ENCODE results near the gene ZNF652. TPM values are rescaled to one million over a fixed set of nuclear protein-coding genes. Genes with fewer than 3 reads are reported as not detected.
"Not testable (repeated sequence)": the region's sequence is repeated elsewhere in the genome, so short reads cannot be mapped to it uniquely, and the experiment has no call there.

Gene ZNF652
- polyA plus RNA-seq, 3 donors = 24.1 to 32.7 (median 29.8) TPM

DNA sequence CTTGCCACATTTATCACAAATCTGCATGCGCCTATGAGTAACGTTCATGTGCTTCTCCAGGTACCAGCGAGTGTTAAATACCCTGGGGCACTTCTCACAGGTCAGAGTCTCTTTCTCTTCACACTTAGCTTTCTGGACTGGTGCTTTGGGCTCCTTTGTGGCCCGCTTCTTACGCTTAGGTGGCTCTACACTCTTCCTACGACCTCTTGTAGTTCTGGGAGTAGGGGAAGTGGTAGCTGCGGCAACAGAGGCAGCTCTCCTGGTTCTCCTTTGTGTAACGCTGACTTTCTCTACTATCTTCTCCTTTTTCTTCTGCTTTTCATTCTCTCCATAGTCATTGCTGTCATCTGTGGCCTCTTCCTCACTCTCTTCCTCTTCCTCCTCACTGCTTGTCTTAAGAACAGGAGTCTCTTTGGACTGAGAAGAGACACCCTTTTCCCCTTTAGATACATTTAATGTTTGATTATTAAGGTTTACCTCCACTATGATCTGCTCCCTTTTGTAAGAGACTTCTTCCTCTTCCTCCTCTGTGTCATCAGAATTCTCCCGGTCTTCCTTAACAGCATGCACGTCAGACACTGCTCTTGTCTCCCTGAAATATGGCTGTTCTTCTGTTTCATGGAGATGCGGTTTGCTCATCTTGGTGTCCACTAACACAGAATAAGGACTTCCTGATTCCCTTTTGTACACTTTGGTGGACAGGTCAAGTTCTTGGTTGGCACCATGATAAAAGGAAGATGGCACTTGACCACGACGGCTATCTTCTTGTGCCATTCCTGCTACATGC is 45.0 kb downstream of the ZNF652 start:
- no peak for DNase-seq

DNA sequence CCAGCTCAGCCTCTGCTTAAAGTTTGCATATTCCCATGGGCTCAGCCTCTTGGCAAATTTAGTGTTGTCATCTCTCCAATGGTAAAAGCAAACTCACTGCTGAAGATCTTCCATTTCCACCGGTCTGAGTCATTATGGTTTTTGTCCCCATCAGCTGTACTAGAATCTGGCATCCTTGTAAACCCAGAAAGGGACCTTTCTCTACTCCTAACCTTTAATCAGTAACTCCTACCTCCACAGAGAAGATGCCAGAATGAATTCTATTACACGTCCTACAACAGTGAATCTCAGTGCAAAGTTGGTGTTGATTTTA is 45.8 kb downstream of the ZNF652 start:
- no peak for DNase-seq

DNA sequence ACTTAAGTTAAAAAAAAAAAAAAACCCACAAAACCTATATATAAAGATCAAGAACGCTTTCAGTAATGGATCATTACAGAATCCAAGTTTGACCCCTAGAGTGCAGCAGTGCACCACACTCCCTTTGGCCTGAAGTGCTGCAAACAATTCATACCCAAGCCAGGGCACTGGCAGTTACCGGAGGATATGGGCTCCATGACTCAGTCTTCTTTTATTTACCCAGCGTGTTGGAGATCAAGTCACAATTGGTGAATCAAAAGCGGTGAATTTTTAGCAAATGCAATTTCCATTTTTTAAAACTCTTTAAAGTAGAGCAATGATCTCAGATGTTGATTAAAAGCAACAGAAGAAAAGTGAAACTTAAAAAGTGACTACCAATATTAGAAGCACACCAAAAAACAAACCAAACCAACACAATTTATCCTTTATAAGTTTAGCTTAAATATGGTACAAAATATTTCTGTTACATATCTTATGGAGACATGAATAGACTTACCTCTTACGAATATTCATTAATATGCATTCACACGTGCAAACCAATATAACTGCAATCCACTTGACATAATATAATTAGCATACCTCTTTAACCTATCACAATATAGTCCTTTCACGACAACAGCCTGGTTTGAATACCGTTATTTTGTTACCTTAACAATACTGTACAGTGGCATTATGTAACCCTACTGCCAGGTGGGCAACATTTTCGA is 46.3 kb downstream of the ZNF652 start:
- DNase-seq = peak; percentile 60

DNA sequence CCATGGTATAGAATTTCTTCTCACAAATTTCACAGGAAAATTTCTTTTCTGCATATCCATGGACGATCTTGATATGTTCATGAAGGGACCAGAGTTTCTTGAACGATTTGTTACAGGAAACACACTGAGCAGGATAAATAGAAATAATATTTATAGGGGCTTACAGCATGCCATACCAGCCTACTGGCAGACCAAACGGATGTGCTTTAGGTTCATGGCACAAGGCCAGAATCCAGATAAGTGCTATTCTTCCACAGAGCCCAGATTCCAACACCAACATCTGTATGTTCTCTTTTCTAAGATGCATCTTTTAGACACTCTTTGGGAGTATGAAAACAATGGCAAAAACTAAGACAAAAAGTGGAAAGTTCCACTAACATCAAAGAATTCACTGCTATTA is 49.3 kb downstream of the ZNF652 start:
- no peak for DNase-seq

DNA sequence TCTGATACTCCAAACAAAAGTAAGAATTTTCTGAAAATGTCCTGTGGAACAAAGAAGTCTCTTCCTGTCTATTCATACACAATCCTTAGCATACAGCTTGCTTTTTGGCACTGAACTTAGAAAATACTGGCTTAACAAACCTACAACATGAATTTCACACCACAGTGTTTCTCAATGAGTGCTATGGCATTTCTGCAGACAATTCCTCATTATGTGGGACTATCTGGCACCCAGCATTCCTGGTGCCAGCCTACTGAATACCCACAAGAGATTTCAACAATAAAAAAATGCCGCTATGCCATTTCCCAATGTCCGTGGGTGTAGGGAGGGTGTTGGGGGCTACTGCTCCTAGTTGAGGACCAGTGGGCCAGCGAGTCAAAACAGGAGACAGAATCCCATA is 62.1 kb downstream of the ZNF652 start:
- DNase-seq = no peak

DNA sequence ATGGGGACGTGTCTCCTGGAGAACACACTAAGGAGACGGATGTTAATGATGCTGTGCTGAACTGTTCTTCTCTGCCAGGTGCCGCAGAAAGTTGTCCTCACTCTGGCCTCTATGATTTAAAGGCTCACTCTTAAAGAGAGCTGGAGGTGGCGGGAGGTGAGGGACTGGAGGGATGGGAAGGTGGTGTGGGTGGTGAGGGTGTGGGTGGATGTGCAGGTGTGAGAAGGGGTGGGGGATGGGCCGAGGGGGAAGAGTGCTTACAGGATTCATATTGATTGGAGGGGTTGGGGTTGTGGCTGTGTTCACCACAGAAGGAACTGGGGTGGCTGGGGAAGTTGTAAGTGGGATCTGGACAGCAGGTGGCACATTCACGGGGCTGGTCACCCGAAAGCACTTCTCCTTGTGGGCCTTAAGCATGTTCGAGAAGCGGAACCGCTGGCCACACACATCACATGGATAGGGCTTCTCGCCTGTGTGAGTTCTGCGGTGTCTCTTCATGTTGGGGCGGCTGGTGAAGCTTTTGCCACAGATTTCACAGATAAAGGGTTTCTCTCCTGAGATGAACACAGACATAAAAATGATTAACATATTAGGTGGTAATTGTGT is 63.6 kb downstream of the ZNF652 start:
- no peak for DNase-seq

DNA sequence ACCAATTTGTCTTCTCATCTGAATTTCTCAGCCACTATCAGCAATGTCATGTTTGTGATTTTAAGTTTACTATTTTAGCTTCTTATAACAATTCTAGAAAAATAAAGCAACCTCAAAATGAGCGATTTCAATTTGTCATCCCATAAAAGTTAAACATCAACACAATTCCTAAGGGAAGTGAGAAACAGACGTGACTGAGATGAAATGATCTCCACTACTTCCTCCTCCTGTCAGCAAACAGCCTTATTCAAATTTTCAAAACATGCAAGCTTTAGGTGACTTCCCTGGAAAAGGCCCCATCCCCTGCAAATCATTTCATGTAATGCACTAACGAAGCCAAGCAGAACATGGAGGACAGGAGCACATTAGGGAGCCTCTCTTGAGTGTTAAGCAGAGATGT is 64.9 kb downstream of the ZNF652 start:
- no peak for DNase-seq

DNA sequence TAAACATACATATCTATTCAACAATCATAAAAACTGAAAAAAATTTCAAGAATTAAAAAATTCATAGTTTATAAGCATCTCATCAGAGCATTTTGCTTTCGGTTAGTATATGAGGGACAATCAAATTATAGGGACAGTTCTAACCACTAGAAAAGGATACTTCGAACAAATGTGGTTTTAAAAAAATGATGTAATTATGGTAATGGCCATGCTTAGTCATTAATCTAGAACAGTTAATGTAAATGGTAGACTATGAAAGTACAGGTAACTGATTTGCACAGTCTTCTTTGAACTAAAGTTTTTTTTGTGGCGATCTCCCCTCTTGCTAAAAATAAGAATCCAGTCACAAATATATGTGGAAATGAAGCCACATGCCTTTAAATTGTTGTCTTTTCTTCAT is 67.9 kb downstream of the ZNF652 start:
- no peak for DNase-seq

DNA sequence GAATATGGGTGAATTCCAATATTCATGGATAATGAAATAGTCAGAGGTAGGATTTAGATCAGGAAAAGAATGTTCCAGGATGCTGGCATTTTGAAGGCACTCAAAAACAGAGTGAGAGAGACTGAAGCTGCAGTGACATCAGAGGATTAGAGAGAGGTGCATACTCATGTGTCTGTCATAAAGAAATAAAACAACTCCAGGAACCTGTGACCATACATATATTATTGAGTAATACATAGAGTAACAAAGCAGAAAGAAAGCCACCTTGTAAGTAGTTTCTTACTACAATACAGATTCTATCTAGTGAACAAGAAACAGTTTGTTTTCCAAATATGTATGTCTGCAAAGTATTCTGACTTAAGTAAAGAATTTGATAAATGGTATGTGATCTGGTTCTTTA is 69.1 kb downstream of the ZNF652 start:
- DNase-seq = no peak

DNA sequence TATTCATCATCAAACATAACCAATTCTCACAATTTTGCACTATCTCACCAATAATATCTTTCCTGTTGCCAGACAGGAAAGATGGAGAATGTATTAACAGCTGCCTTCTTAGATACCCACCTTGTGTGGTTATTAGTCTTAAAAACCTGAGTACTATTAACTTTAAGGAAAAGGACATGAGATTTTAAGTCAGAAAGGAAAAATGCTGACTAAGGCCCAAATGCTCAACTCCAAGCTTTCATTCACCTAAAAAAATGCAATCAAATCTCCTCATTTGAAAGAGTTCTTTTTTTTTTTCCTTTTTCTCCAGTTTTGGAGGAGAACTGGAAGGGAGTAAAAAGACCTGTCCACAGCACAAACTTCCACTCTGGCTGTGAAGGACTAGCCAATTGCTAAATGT is 70.1 kb downstream of the ZNF652 start:
- no peak for DNase-seq

DNA sequence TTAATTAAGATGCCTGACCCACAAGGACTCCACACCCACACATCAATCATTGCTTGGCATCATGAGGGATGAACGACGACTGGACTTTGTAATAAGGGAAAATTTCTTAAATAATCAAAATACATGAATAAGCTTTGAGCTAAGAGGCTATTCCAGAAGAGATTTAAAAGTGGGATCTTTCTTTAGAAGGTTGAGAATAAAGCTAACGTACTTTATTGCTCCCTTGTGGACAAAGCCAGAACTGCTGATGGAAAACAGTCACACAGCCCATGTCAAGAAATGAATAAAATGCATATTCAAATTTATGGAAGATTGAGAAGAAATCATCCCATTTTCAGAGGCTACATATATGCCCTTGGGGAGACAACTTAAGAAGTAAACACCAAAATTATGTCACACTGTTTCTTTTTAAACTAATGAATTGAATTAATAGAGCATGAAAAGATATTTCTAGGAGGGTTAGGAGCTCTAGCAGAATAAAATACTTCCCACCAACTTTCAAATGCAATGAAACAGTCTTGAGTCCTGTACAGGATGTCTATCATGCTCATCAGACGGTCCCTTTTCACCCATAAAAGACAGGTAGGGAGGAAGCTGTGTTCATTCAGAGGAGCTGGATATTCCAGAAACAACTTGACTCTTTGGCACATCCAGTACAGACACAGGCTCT is 71.2 kb downstream of the ZNF652 start:
- peak; percentile 35 for DNase-seq

DNA sequence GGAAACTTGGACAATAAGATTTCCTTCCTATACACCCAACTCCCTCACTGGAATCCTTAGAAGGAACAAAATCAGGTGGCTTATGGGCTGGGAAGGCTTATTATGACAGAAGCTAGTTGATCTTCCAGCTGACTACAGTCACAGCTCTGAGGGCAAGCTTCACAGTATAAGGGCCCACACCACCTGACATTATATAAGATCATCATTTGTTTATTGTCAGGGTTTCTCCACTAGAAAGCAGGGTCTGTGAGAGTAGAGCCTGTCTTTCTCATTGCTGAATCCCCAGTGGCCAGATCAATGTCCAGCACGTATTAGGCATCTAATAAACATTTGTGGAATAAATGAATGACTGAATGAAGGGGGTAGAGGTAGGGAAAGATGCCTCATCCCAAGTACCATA is 73.7 kb downstream of the ZNF652 start:
- DNase-seq = no peak

DNA sequence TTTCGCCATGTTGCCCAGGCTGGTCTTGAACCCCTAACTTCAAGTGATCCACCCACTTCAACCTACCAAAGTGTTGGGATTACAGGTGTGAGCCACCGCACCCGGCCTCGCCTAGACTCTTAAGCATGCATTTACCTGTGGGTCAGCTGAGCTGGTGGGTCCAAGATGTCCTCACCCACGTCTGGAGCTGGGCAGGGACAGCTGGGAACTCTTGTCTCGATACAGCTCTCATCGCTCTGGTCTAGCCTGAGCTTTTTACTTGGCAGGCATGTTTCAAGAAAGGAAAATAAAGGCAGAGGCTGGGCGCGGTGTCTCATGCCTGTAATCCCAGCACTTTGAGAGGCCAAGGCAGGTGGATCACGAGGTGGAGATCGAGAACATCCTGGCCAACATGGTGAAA is 74.6 kb downstream of the ZNF652 start:
- DNase-seq = no peak

DNA sequence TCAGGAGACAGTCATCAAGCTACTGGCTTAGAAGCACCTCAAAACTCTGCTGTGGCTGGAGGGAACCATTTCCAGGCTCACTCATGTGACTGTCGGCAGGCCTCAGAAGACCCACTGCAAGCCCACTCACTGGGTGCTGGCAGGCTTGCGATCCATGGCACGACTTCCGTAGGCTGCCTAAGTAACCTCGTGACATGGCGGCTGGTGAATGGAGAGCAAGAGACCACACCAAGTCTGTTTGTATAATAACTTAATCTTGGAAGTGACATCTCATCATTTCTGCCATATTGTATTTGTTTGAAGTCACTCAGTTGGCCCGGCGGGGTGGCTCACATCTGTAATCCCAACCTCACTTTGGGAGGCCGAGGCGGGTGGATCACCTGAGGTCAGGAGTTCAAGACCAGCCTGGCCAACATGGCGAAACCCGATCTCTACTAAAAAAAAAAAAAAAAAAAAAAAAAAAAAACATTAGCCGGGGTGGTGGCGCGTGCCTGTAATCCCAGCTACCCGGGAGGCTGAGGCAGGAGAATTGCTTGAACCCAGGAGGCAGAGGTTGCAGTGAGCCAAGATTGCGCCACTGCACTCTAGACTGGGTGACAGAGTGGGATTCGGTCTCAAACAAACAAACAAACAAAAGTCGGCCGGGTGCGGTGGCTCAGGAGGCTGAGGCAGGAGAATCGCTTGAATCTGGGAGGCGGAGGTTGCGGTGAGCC is 75.6 kb downstream of the ZNF652 start:
- DNase-seq = not testable (repeated sequence)

DNA sequence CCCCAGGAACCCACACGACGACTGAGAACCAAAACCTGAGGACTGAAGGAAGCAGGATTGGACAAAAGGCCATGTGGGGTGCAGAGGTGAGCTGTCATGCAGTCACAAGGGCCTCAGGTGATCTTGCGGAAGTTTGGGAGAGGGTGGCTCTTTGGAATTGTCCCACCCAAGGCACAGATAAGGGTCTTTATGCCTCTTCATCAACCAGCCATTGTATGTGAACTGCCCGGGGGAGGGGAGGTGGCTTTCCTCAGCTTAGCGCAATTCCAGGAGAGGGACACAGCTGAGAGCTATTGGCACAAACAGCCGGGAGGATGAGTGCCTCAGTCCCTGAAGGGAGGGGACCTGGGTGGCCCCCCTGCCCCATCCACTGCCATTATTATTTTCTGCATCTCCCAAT is 76.3 kb downstream of the ZNF652 start:
- DNase-seq = no peak

DNA sequence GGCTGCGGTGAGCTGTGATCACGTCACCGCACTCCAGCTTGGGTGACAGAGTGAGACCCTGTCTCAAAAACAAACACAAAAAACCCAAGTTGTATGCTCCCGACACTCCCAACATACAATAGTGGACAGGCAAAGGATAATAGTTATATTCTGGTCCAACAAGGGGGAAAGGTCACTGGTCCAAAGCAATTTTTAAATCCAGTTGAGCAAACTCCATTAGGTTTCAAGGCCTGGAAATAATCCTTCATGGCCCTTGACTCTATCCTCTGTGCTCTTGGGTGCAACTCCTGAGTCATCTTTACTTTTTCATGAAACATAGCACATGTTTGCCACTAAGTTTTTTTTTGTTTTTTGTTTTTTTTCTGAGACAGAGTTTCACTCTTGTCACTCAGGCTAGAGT is 81.1 kb downstream of the ZNF652 start:
- no peak for DNase-seq

DNA sequence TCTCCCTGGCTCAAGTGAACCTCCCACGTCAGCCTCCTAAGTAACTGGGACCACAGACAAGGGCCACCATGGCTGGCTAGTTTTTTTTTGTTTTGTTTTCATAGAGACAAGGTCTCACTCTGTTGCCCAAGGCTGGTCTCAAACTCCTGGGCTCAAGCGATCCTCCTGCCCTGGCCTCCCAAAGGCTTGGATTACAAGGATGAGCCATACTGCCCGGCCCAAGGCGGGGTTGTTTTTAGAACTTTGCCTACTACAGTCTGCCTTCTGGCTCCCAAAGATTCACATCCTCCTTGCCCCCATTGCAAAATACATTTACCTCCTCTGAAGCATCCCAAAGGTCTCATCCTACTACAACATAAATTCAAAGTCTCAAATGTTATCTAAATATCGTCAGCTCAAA is 82.0 kb downstream of the ZNF652 start:
- DNase-seq = no peak

DNA sequence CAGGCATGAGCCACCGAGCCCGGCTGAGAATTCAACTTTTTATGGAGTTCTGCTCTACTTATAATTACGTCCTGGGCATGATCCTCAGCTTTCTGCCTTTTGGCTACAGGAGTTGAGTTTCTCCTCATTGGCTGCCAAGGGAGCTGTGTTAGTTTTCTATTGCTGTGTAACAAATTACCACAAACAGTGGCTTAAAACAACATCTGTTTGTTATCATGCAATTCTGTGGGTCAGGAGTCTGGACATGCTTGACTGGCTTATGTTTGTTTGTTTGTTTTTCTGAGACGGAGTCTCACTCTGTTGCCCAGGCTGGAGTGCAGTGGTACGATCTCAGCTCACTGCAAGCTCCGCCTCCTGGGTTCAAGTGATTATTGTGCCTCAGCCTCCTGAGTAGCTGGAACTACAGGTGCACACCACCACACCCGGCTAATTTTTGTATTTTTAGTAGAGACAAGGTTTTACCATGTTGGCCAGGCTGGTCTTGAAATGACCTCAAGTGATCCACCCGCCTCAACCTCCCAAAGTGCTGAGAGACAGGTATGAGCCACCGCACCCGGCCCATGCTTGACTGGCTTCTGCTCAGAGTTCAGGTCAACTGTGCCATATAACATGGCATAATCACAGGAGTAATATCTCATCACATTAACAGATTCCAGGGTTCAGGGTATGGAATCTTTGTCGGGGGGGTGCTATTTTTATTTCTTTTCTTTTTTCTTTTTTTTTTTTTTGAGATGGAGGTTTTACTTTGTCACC is 82.6 kb downstream of the ZNF652 start:
- DNase-seq = not testable (repeated sequence)

DNA sequence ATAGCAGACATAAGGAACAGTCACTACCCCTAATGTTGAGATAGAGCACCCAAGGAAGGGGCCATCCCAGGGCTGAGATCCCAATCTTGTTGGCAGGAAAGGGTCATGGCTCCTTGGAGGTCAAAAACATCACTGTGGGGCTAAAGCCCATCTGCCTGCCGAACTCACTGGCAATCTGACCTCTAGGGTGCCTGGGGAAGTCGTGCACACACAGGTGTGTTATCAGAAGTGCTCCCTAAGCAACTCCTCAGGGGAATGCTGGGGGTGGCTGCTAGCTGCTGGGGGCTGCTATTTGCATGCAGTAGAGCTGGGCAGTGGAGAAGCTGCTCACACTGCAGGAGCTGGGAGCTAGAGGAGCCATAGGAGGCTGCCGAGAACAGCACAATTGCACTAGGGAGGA is 84.0 kb downstream of the ZNF652 start:
- DNase-seq = no peak

DNA sequence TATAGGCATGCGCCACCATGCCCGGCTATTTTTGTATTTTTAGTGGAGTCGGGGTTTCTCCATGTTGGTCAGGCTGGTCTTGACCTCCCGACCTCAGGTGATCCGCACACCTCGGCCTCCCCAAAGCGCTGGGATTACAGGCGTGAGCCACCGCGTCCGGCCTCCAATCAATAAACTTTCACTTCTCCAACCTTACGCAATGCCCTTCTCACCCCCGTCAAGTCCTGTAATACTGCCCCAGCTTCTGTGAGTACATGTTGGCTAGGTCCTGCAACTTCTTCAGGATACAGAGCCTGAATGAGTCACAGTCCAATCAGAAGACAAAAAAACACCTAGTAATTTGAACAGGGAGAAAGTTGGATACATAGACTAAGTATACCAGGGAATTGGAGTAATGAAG is 84.4 kb downstream of the ZNF652 start:
- no peak for DNase-seq

DNA sequence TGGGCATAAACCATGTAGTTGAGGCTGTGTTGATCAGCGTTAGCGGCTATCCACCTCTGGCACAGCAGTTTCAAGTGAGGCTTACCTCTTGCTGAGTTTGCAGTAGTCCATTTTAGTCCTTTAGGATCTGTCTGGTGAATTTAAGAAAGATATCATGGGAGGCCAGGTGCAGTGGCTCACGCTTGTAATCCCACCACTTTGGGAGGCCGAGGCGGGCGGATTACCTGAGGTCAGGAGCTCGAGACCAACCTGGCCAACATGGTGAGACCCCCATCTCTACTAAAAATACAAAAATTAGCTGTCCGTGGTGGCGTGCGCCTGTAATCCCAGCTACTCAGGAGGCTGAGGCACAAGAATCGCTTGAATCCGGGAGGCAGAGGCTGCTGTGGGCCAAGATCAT is 86.1 kb downstream of the ZNF652 start:
- not testable (repeated sequence) for DNase-seq

Data from renal pelvis (tissue), 4 donors.